ENCODE results near the gene COL26A1.

Gene COL26A1

GRCh38 chr7:101363734-101364374 lies 1.2 kb downstream of the COL26A1 start:
- TF ChIP-seq SIN3A (IDR thresholded peaks at IDR 0.05; ENCODE audit: borderline replicate concordance, insufficient read depth, low read length) (no peak), REST (IDR thresholded peaks at IDR 0.05; ENCODE audit: insufficient read depth in 1 of 2, low read depth in 2 of 2, low read length in 2 of 2) (no peak), FOXP2 (optimal IDR thresholded peaks at IDR 0.05; ENCODE audit: borderline replicate concordance, extremely low read depth, extremely low read length, insufficient read depth) (no peak), TAF1 (IDR thresholded peaks at IDR 0.05; ENCODE audit: borderline replicate concordance, insufficient read depth, low read length) (no peak), POLR2AphosphoS5 (IDR thresholded peaks at IDR 0.05; ENCODE audit: low read depth, low read length) (no peak)

DNA sequence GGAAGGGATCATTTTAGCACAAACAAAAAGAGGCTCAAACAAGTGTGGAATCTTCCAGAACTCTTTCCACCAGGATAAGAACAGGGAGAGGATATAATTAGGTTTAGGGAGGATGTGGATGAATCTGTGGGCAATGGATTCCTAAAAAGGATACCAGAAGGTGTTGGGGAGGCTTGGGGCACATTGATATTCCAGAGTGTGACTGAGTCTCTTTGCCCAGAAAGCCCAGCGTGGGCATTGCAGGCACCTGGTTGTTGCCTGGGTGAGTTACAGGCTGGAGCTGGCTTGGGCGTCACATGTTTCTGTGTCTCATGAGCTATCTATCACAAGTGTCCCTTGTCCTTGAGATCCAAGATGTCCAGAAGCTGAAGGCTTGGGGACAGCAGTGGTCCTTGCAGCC lies 3.3 kb downstream of the COL26A1 start:
- TF ChIP-seq FOXP2 (optimal IDR thresholded peaks at IDR 0.05; ENCODE audit: borderline replicate concordance, extremely low read depth, extremely low read length, insufficient read depth) (no peak), TAF1 (IDR thresholded peaks at IDR 0.05; ENCODE audit: borderline replicate concordance, insufficient read depth, low read length) (no peak), SIN3A (IDR thresholded peaks at IDR 0.05; ENCODE audit: borderline replicate concordance, insufficient read depth, low read length) (no peak), REST (IDR thresholded peaks at IDR 0.05; ENCODE audit: insufficient read depth in 1 of 2, low read depth in 2 of 2, low read length in 2 of 2) (no peak), POLR2AphosphoS5 (IDR thresholded peaks at IDR 0.05; ENCODE audit: low read depth, low read length) (no peak)

DNA sequence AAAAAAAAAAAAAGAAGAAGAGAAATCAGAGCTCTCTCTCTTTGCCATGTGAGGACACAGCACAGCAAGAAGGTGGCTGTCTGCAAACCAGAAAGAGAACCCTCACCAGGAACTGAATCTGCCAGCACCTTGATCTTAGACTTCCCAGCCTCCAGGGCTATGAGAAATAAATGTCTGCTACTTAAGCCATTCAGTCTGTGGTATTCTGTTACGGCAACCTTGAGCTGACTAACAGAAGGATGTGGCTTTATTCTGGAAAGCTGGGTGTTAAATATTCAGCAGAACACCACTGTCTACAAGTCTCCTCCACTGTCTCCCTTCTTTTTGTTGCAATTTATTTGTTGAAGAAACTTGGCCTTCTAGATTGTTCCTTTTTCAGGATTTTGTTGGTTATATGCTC lies 5.0 kb downstream of the COL26A1 start:
- no peak for TF ChIP-seq REST (IDR thresholded peaks at IDR 0.05; ENCODE audit: insufficient read depth in 1 of 2, low read depth in 2 of 2, low read length in 2 of 2)
- no peak for TF ChIP-seq SIN3A (IDR thresholded peaks at IDR 0.05; ENCODE audit: borderline replicate concordance, insufficient read depth, low read length)
- no peak for TF ChIP-seq TAF1 (IDR thresholded peaks at IDR 0.05; ENCODE audit: borderline replicate concordance, insufficient read depth, low read length)
- no peak for TF ChIP-seq POLR2AphosphoS5 (IDR thresholded peaks at IDR 0.05; ENCODE audit: low read depth, low read length)
- TF ChIP-seq FOXP2 (optimal IDR thresholded peaks at IDR 0.05; ENCODE audit: borderline replicate concordance, extremely low read depth, extremely low read length, insufficient read depth): no peak

GRCh38 chr7:101368422-101369165 lies 5.9 kb downstream of the COL26A1 start:
- TF ChIP-seq REST (IDR thresholded peaks at IDR 0.05; ENCODE audit: insufficient read depth in 1 of 2, low read depth in 2 of 2, low read length in 2 of 2) (no peak), SIN3A (IDR thresholded peaks at IDR 0.05; ENCODE audit: borderline replicate concordance, insufficient read depth, low read length) (no peak), FOXP2 (optimal IDR thresholded peaks at IDR 0.05; ENCODE audit: borderline replicate concordance, extremely low read depth, extremely low read length, insufficient read depth) (no peak), TAF1 (IDR thresholded peaks at IDR 0.05; ENCODE audit: borderline replicate concordance, insufficient read depth, low read length) (no peak), POLR2AphosphoS5 (IDR thresholded peaks at IDR 0.05; ENCODE audit: low read depth, low read length) (no peak)

All from PFSK-1 (cell line).